HepG2 (cell line): ENCODE data around the gene EDEM3. TPM values are rescaled to one million over a fixed set of nuclear protein-coding genes. Genes with fewer than 3 reads are reported as not detected.

Experiments
- CBX1 ChIP-seq: IDR thresholded peaks from one replicate; pipeline ENCODE4 v1.6.1; 2016; ENCODE audit warnings: antibody characterized with exemption, low read depth
- DMAP1 ChIP-seq: IDR thresholded peaks from 2 replicates; pipeline ENCODE4 v1.6.1; 2016
- FOXM1 ChIP-seq: sonication (generic); formaldehyde crosslinking; IDR thresholded peaks from 2 replicates; pipeline ENCODE4 v1.5.0; 2020; ENCODE audit warnings: missing genetic modification reagents
- GATA4 ChIP-seq: sonication (generic); IDR thresholded peaks from 2 replicates; pipeline ENCODE4 v1.6.1; 2016; ENCODE audit warnings: antibody characterized with exemption, low read depth, borderline replicate concordance
- KDM1A ChIP-seq: IDR thresholded peaks from 2 replicates; pipeline ENCODE4 v1.6.1; 2016; ENCODE audit warnings: missing compliant biosample characterization
- KDM5A ChIP-seq: fragments of 200-600 bp; sonication (generic); IDR thresholded peaks from 2 replicates; pipeline ENCODE4 v1.7.0; 2018; ENCODE audit warnings: antibody characterized with exemption, mild to moderate bottlenecking, low read length, borderline replicate concordance
- MYC ChIP-seq: sonication (generic); formaldehyde crosslinking; IDR thresholded peaks from 2 replicates; pipeline ENCODE4 v1.9.0; 2021; ENCODE audit warnings: missing genetic modification reagents, borderline replicate concordance
- RARA ChIP-seq: IDR thresholded peaks from 2 replicates; pipeline ENCODE4 v1.6.1; 2016; ENCODE audit warnings: missing genetic modification reagents, missing compliant biosample characterization
- RARG ChIP-seq: sonication (generic); formaldehyde crosslinking; IDR thresholded peaks from 2 replicates; pipeline ENCODE4 v1.4.0; 2020; ENCODE audit warnings: low read depth, mild to moderate bottlenecking, missing genetic modification reagents
- REPIN1 ChIP-seq: sonication (generic); formaldehyde crosslinking; IDR thresholded peaks from 2 replicates; pipeline ENCODE4 v1.8.0; 2022; ENCODE audit warnings: missing genetic modification reagents, low read depth, mild to moderate bottlenecking, borderline replicate concordance
- REXO4 ChIP-seq: sonication (generic); formaldehyde crosslinking; IDR thresholded peaks from 2 replicates; pipeline ENCODE4 v1.8.0; 2022; ENCODE audit warnings: missing genetic modification reagents, mild to moderate bottlenecking, borderline replicate concordance
- RFX3 ChIP-seq: IDR thresholded peaks from 2 replicates; pipeline ENCODE4 v1.6.1; 2016; ENCODE audit warnings: missing biosample characterization, missing genetic modification reagents
- RFXAP ChIP-seq: sonication (generic); formaldehyde crosslinking; IDR thresholded peaks from 2 replicates; pipeline ENCODE4 v1.4.0; 2020; ENCODE audit warnings: missing genetic modification reagents, borderline replicate concordance
- SNAPC4 ChIP-seq: sonication (generic); formaldehyde crosslinking; IDR thresholded peaks from 2 replicates; pipeline ENCODE4 v1.4.0; 2020; ENCODE audit warnings: mild to moderate bottlenecking, missing genetic modification reagents
- SOX5 ChIP-seq: IDR thresholded peaks from 2 replicates; pipeline ENCODE4 v1.6.1; 2016; ENCODE audit warnings: borderline replicate concordance
- SRSF9 ChIP-seq: fragments of 200-400 bp; formaldehyde crosslinking; IDR thresholded peaks from 2 replicates; pipeline ENCODE4 v1.6.1; 2018; ENCODE audit warnings: borderline replicate concordance, mild to moderate bottlenecking, low read depth, low read length; ENCODE audit not compliant: insufficient read depth, poor library complexity, severe bottlenecking
- TCF7 ChIP-seq: sonication (generic); IDR thresholded peaks from 2 replicates; pipeline ENCODE4 v1.6.1; 2016; ENCODE audit warnings: antibody characterized with exemption, low read depth
- ZBTB21 ChIP-seq: sonication (generic); formaldehyde crosslinking; IDR thresholded peaks from 2 replicates; pipeline ENCODE4 v1.4.0; 2020; ENCODE audit warnings: missing genetic modification reagents
- ZKSCAN1 ChIP-seq: fragments of 150-350 bp; IDR thresholded peaks from 2 replicates; pipeline ENCODE4 v1.6.1; 2014; ENCODE audit warnings: low read length
- ZNF12 ChIP-seq: sonication (generic); formaldehyde crosslinking; IDR thresholded peaks from 2 replicates; pipeline ENCODE4 v1.5.0; 2020; ENCODE audit warnings: missing genetic modification reagents
- ZNF317 ChIP-seq: sonication (generic); formaldehyde crosslinking; IDR thresholded peaks from 2 replicates; pipeline ENCODE4 v1.5.0; 2020; ENCODE audit warnings: mild to moderate bottlenecking, missing genetic modification reagents
- ZNF331 ChIP-seq: sonication (generic); formaldehyde crosslinking; IDR thresholded peaks from 2 replicates; pipeline ENCODE4 v1.4.0; 2020; ENCODE audit warnings: missing genetic modification reagents
- ZNF484 ChIP-seq: sonication (generic); formaldehyde crosslinking; IDR thresholded peaks from 2 replicates; pipeline ENCODE4 v1.5.1; 2020; ENCODE audit warnings: mild to moderate bottlenecking, low read depth, missing genetic modification reagents, borderline replicate concordance
- ZNF501 ChIP-seq: sonication (generic); formaldehyde crosslinking; IDR thresholded peaks from 2 replicates; pipeline ENCODE4 v1.5.1; 2020; ENCODE audit warnings: mild to moderate bottlenecking, moderate library complexity, missing genetic modification reagents
- ZNF607 ChIP-seq: sonication (generic); formaldehyde crosslinking; IDR thresholded peaks from 2 replicates; pipeline ENCODE4 v1.5.1; 2020; ENCODE audit warnings: missing genetic modification reagents, mild to moderate bottlenecking, borderline replicate concordance
- polyA plus RNA-seq, 8 experiments: library from polyadenylated mRNA; depleted of rRNA in 3 of 8; stranded (reverse) in 7 of 8; unstranded in 1 of 8; fragments of >200 nt; fragmentation: Illumina TruSeq in 4 of 8; extraction: Trizol in 4 of 8; gene quantifications; 2 replicates each; pipeline versions ENCODE4 v1.2.1 to v1.2.3, GENCODE V29; 2011 to 2016; ENCODE audit warnings: low read depth in 4 of 8, missing spikeins in 1 of 8, mixed read lengths in 1 of 8; ENCODE audit not compliant: insufficient read depth in 1 of 8
- total RNA-seq, 5 experiments: library from RNA; depleted of rRNA; stranded (reverse); fragments of >200 nt; fragmentation: Illumina TruSeq; extraction: Trizol; gene quantifications; 2 replicates each; pipeline ENCODE4 v1.2.3, GENCODE V29; 2016; ENCODE audit warnings: low read depth in 1 of 5
- TF ChIP-seq, protein P1 (sequence below), 2 experiments: fragments of 450-650 bp in 1 of 2; sonication (generic) in 1 of 2; formaldehyde crosslinking; IDR thresholded peaks; 2 replicates each; pipeline versions ENCODE4 v1.5.0 to v1.8.0; 2020 to 2022; ENCODE audit warnings: mild to moderate bottlenecking in 1 of 2, missing genetic modification reagents in 1 of 2

The EDEM3 gene
- total and polyA plus RNA-seq, 2 of the 13 experiments (the other 11 are each of a cell fraction or from before 2014, with no cell fraction given): 13.1 to 18.2 TPM

DNA sequence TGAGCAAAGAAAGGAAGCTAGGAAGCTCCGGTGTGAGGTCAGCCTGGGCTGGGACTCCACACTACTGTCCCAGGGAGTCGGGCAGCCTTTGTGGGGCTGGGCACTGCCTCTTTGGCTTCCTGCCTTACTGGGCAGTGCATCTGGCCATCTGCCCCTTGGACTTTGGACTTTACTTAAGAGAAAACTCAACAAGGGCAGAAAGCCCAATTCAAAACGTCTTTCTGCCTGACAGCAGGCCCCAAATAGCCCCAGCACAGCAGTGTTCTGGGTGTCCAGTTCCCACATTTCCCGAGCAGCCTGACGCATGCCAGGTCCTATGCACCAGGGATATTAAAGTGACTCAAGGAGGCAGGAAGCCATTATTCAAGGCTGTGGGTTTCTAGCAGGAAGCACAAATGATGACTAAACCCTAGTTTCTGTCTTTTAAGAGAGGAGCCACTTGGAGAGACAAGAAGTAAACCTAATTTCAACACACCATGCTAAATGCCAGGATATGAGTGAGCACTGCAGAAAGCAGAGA is 37.9 kb upstream of the EDEM3 start (continued):
- TF ChIP-seq, protein P1, sequence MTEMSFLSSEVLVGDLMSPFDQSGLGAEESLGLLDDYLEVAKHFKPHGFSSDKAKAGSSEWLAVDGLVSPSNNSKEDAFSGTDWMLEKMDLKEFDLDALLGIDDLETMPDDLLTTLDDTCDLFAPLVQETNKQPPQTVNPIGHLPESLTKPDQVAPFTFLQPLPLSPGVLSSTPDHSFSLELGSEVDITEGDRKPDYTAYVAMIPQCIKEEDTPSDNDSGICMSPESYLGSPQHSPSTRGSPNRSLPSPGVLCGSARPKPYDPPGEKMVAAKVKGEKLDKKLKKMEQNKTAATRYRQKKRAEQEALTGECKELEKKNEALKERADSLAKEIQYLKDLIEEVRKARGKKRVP (CRISPR knock-in tag; IDR thresholded peaks at IDR 0.05): no peak
- TF ChIP-seq ZNF501 (CRISPR knock-in tag) (peak; percentile 43; the same call in 1 of the 2 replicates), ZNF12 (CRISPR knock-in tag) (no peak), FOXM1 (CRISPR knock-in tag) (no peak), ZKSCAN1 (no peak), RFX3 (CRISPR knock-in tag) (no peak), DMAP1 (CRISPR knock-in tag) (no peak), ZBTB21 (CRISPR knock-in tag) (no peak), RFXAP (CRISPR knock-in tag) (no peak), ZNF331 (CRISPR knock-in tag) (peak; percentile 74; the same call in 1 of the 2 replicates), TCF7 (0 out of 2 replicates have a peak, but pooled peaks have one; percentile 26), ZNF484 (CRISPR knock-in tag) (no peak), SNAPC4 (CRISPR knock-in tag) (no peak), RARG (no peak), ZNF317 (CRISPR knock-in tag) (no peak), ZNF607 (CRISPR knock-in tag) (no peak), REXO4 (CRISPR knock-in tag) (no peak), MYC (CRISPR knock-in tag) (no peak), SRSF9 (no peak), KDM1A (CRISPR knock-in tag) (no peak), REPIN1 (CRISPR knock-in tag) (peak; percentile 80; the same call in 1 of the 2 replicates), CBX1 (no peak), RARA (CRISPR knock-in tag) (peak; percentile 40; the same call in 1 of the 2 replicates), KDM5A (no peak), GATA4 (no peak), SOX5 (CRISPR knock-in tag) (0 out of 2 replicates have a peak, but pooled peaks have one; percentile 46)
